Activated B cell treated with CpG ODN at 0.5 μM for 24 hours (primary cell): ENCODE results near the gene NRAP. TPM values are rescaled to one million over a fixed set of nuclear protein-coding genes. Genes with fewer than 3 reads are reported as not detected.

Experiments
- ATAC-seq: fragments of 200-7000 bp; cut with Tn5 transposase; one replicate; pipeline ENCODE4 v1.10.0; 2021; ENCODE audit warnings: low read depth, mild to moderate bottlenecking, moderate library complexity
- CTCF ChIA-PET: fragments of 350-600 bp; sonication (Branson Sonifier 250); formaldehyde crosslinking; loops from one replicate; lab custom pipeline; 2021; ENCODE audit warnings: antibody characterized with exemption; lab: Charles Lee
- POLR2A ChIA-PET: fragments of 350-600 bp; sonication (Branson Sonifier 250); formaldehyde crosslinking; loops from one replicate; lab custom pipeline; 2021; ENCODE audit warnings: antibody characterized with exemption; lab: Charles Lee
- DNase-seq: peaks from one replicate; pipeline ENCODE4 v3.0.0; 2022
- H3K27ac Mint-ChIP-seq: one replicate; pipeline ENCODE4 v1.8.0; 2020; ENCODE audit warnings: mixed read lengths
- H3K27me3 Mint-ChIP-seq: one replicate; pipeline ENCODE4 v1.8.0; 2021; ENCODE audit warnings: mixed read lengths
- H3K36me3 Mint-ChIP-seq: one replicate; pipeline ENCODE4 v1.8.0; 2021; ENCODE audit warnings: low read depth, mixed read lengths
- H3K4me1 Mint-ChIP-seq: one replicate; pipeline ENCODE4 v1.8.0; 2021; ENCODE audit warnings: mixed read lengths
- H3K4me3 Mint-ChIP-seq: one replicate; pipeline ENCODE4 v1.8.0; 2020; ENCODE audit warnings: mild to moderate bottlenecking, mixed read lengths
- H3K9me3 Mint-ChIP-seq: one replicate; pipeline ENCODE4 v1.8.0; 2020; ENCODE audit warnings: mixed read lengths
- intact Hi-C: fragments of 100-400 bp; cut with micrococcal nuclease; formaldehyde crosslinking; loops from one replicate; pipeline ENCODE4 v1.15.1; 2024
- total RNA-seq: library from RNA; stranded (reverse); gene quantifications from 2 replicates; pipeline ENCODE4 v1.2.3, GENCODE V29; 2022
- TF ChIP-seq, protein P1 (sequence below): fragments of 200-600 bp; IDR thresholded peaks from one replicate; pipeline ENCODE4 v1.8.0; 2022; ENCODE audit warnings: antibody characterized with exemption, mild to moderate bottlenecking

NRAP gene
- total RNA-seq, 1 donor from 2014 or later: not detected

DNA sequence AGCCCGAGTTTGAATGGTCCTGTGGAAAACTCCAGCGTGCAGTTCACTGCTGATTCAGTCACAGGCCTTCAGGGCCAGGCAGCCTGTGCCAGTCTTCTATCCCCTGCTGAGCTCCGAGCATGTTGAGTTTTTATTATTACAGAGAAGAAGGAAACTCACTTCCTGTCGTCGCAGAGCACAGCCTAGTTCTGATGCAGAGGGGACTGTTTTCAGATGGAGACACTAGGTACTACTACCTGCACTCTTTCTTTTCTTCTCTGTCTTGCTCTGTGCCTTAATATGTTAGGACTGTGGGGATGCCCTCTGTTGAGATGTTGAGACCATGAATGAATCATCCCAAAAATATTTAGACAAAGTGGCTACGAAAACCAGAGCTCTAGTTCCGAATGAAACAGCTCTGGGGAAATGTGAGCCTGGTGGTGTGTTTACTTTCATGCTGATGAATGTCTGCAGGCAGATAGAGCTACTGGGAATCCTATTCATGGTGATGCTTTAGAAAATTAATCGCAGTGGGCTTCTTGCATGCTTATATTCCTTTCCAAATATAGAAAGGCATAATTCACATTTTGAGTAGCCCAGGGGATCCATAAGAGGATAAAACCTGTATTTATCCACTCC lies 45.5 kb upstream of the NRAP start:
- ATAC-seq: no peak
- Mint-ChIP-seq H3K4me3 (no peak overlapping the region), H3K4me1 (peaks cover 13% of the 10 kb centered on the region), H3K27me3 (no peaks in the 10 kb centered on the region), H3K36me3 (peaks cover 37% of the 10 kb centered on the region), H3K27ac (no peak overlapping the region), H3K9me3 (no peaks in the 10 kb centered on the region)
- TF ChIP-seq, protein P1, sequence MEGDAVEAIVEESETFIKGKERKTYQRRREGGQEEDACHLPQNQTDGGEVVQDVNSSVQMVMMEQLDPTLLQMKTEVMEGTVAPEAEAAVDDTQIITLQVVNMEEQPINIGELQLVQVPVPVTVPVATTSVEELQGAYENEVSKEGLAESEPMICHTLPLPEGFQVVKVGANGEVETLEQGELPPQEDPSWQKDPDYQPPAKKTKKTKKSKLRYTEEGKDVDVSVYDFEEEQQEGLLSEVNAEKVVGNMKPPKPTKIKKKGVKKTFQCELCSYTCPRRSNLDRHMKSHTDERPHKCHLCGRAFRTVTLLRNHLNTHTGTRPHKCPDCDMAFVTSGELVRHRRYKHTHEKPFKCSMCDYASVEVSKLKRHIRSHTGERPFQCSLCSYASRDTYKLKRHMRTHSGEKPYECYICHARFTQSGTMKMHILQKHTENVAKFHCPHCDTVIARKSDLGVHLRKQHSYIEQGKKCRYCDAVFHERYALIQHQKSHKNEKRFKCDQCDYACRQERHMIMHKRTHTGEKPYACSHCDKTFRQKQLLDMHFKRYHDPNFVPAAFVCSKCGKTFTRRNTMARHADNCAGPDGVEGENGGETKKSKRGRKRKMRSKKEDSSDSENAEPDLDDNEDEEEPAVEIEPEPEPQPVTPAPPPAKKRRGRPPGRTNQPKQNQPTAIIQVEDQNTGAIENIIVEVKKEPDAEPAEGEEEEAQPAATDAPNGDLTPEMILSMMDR: no peak
- POLR2A ChIA-PET: no interaction called here
- no peak for DNase-seq
- intact Hi-C loops: loop anchor here (10.0 kb wide), 1 partner anchor 765 kb away; no protein-coding TSS in a partner anchor
- CTCF ChIA-PET: no interaction called here

DNA sequence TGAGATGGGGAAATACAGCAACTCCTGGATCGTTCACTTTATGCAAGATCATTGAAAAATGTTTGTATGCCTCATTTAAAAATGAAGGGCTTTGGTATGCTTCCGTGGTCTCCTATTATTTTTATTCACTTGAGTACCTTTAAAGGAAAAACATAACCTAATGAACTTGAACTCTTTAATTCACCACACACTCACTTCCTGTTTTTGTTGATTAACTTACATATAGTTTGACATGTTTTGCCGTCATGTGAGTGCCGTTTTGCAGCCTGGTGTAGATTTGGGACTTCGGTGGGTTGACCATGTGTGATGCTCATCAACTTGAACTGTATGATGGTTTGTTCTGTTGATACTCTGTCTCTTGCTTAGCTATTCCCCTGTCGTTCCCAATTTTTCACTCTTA lies 44.8 kb upstream of the NRAP start:
- Mint-ChIP-seq H3K27ac (no peak overlapping the region), H3K36me3 (peaks cover 39% of the 10 kb centered on the region), H3K27me3 (no peaks in the 10 kb centered on the region), H3K4me3 (no peak overlapping the region), H3K4me1 (peaks cover 13% of the 10 kb centered on the region), H3K9me3 (no peaks in the 10 kb centered on the region)
- no peak for DNase-seq
- intact Hi-C loops: loop anchor here (10.0 kb wide), 1 partner anchor 766 kb away; no protein-coding TSS in a partner anchor
- ChIA-PET CTCF (no interaction called here), POLR2A (no interaction called here)
- no peak for ATAC-seq
- TF ChIP-seq, protein P1: no peak

DNA sequence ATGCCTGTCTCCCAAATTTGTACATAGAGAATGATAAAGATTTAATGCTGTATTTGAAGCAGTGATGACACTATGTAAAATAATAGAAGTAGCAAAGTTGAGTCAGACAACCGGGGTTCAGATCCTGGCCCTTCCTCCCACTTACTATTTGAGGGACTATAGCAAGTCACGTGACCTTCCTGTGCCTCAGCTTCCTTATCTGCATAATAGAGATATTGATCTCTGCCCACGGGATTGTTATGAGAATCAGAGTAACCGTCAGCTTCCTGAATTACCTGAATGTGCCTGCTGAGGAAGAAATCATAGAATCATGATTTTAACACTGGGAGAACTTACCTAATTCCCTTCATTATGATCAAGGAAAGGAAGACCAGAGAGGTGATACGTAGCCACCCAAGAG lies 42.8 kb upstream of the NRAP start:
- ChIA-PET POLR2A (no interaction called here), CTCF (interaction anchor here (1.0 to 1.2 kb wide), 2 partner anchors 25 to 395 kb away, joined by 3 read pairs; no protein-coding TSS in a partner anchor)
- Mint-ChIP-seq H3K27me3 (no peaks in the 10 kb centered on the region), H3K9me3 (no peaks in the 10 kb centered on the region), H3K36me3 (peaks cover 37% of the 10 kb centered on the region), H3K4me3 (no peak overlapping the region), H3K4me1 (peaks cover 13% of the 10 kb centered on the region), H3K27ac (no peak overlapping the region)
- ATAC-seq (no peak), DNase-seq (no peak)
- intact Hi-C loops: loop anchor here (10.0 kb wide), 1 partner anchor 768 kb away; no protein-coding TSS in a partner anchor
- TF ChIP-seq, protein P1: no peak

DNA sequence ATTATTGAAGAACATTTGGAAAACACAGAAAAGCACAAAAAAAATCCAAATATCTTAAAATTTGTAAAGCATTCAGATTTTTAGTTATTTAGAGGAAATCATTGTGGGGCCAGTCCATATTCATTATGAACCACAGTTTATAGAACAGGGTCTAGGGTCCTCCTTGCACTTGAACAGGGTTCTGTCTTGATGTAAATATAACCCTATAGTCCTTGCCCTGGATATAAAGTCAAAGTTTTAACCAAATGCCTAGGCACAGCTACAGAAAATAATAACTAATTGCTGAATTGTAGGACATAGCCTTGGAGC lies 41.5 kb upstream of the NRAP start:
- Mint-ChIP-seq H3K4me3 (no peak overlapping the region), H3K27me3 (no peaks in the 10 kb centered on the region), H3K27ac (no peak overlapping the region), H3K9me3 (no peaks in the 10 kb centered on the region), H3K4me1 (peaks cover 13% of the 10 kb centered on the region), H3K36me3 (peaks cover 40% of the 10 kb centered on the region)
- ATAC-seq: no peak
- intact Hi-C loops: loop anchor here (1.0 to 10.0 kb wide), 4 partner anchors 26 to 770 kb away; partner anchors contain the start of genes CASP7 and VWA2
- ChIA-PET CTCF (interaction anchor here (1.5 kb wide), 1 partner anchor 26 kb away, joined by 4 read pairs; the partner anchor contains the start of gene CASP7), POLR2A (interaction anchor here (0.7 kb wide), 1 partner anchor 148 kb away, joined by 5 read pairs; the partner anchor contains the start of gene DCLRE1A)
- no peak for DNase-seq
- TF ChIP-seq, protein P1: no peak

DNA sequence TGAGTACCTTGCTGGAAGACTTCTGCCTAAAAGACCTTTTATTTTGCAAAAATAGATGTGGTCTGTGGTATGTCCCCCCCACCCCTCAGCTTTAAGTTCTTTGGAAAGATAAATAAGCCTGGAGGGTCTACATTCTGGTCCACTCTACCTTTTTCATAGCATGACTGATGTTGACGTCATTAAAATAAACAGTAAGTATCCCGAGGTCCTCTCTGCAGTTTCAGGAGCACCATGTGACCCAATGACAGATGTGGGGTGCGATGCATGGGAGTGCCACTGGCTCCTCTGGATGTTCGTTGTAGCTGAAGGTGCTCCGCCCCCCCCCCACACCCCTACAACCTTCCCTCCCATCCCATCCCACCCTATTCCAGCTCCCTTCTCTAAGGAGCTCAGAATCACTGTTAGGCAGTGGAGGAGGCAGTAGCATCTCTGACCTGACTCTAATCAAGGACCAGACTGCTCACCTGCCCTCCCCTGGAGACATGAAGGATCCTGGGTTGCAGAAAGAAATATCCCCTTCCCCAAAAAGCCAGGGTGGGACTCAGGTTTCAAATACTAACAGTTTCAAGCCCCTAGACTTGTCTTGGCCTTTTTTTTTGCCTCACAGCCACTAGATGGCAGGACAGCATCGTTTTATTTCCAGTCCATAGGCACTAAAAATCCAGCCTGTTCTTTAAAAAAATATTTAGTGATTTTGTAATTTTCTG lies 40.9 kb upstream of the NRAP start:
- H3K36me3 Mint-ChIP-seq: peaks cover 46% of the 10 kb centered on the region
- H3K4me3 Mint-ChIP-seq: no peak overlapping the region
- H3K4me1 Mint-ChIP-seq: peaks cover 13% of the 10 kb centered on the region
- ChIA-PET CTCF (interaction anchor here (0.6 to 1.5 kb wide), 3 partner anchors 15 to 753 kb away, joined by 3 to 4 read pairs (median 3); partner anchors contain the start of gene CASP7), POLR2A (interaction anchor here (0.7 kb wide), 1 partner anchor 149 kb away, joined by 5 read pairs; the partner anchor contains the start of gene DCLRE1A)
- H3K27me3 Mint-ChIP-seq: no peaks in the 10 kb centered on the region
- no peak overlapping the region for H3K27ac Mint-ChIP-seq
- intact Hi-C loops: loop anchor here (1.0 to 10.0 kb wide), 4 partner anchors 25 to 770 kb away; partner anchors contain the start of genes CASP7 and VWA2
- no peak for ATAC-seq
- TF ChIP-seq, protein P1: no peak
- H3K9me3 Mint-ChIP-seq: no peaks in the 10 kb centered on the region
- DNase-seq: no peak
